A549 (cell line): ENCODE data around the gene MGAT5. TPM values are rescaled to one million over a fixed set of nuclear protein-coding genes. Genes with fewer than 3 reads are reported as not detected.
A peak's percentile ranks its signal among the peaks of the same experiment; 100 is the strongest.

Experiments used
- ATAC-seq, 2 experiments: fragments of 200-7000 bp in 1 of 2; fragments of >200 bp in 1 of 2; cut with Nextera tagmentation in 1 of 2; cut with Tn5 transposase in 1 of 2; 3 replicates each; pipeline versions ENCODE4 v1.8.0 to v1.9.1; 2018 to 2020; ENCODE audit warnings: mild to moderate bottlenecking in 1 of 2, moderate library complexity in 1 of 2
- CTCF ChIA-PET: fragments of 300-600 bp; sonication (Branson Sonifier 250); formaldehyde crosslinking; extraction: SDS; loops from one replicate; lab custom pipeline; 2021; ENCODE audit warnings: antibody characterized with exemption, inconsistent platforms; lab: Yijun Ruan, JAX
- POLR2A ChIA-PET: fragments of 350-600 bp; formaldehyde crosslinking; extraction: SDS; loops from one replicate; lab custom pipeline; 2021; ENCODE audit warnings: antibody characterized with exemption, inconsistent platforms; lab: Yijun Ruan, JAX
- DNase-seq, 2 experiments: peaks; one replicate each; pipeline versions ENCODE4 v3.0.0 to v3.0.0-alpha.2; 2011 to 2016; ENCODE audit warnings: low read depth in 1 of 2, low spot score in 1 of 2
- FAIRE-seq: peaks from 2 replicates; lab custom pipeline; 2011; peaks lifted over from hg19 to GRCh38; lab: Jason Lieb, UNC
- H3K27ac ChIP-seq, 2 experiments: fragments of >200 bp; sonication (Bioruptor Twin); formaldehyde crosslinking; 3 replicates each; pipeline ENCODE4 v1.5.1; 2016 to 2017
- H3K4me1 ChIP-seq: fragments of >200 bp; sonication (Bioruptor Twin); formaldehyde crosslinking; 3 replicates; pipeline ENCODE4 v1.6.1; 2016
- H3K4me2 ChIP-seq: fragments of >200 bp; sonication (Bioruptor Twin); formaldehyde crosslinking; 3 replicates; pipeline ENCODE4 v1.6.1; 2016
- H3K4me3 ChIP-seq: fragments of >200 bp; sonication (Bioruptor Twin); formaldehyde crosslinking; 3 replicates; pipeline ENCODE4 v1.5.1; 2016
- H3K9me3 ChIP-seq: fragments of >200 bp; sonication (Bioruptor Twin); formaldehyde crosslinking; 3 replicates; pipeline ENCODE4 v1.6.1; 2016
- CEBPB ChIP-seq, 2 experiments: fragments of >200 bp in 1 of 2; sonication (Bioruptor Twin) in 1 of 2; formaldehyde crosslinking in 1 of 2; IDR thresholded peaks; 2 replicates each; pipeline ENCODE4 v1.6.1; 2012 to 2016
- EHF ChIP-seq: fragments of 250-450 bp; sonication (Bioruptor Pico); IDR thresholded peaks from 2 replicates; pipeline ENCODE4 v1.5.0; 2020; ENCODE audit warnings: mild to moderate bottlenecking
- FOSL2 ChIP-seq, 2 experiments: fragments of 450-650 bp in 1 of 2; fragments of >200 bp in 1 of 2; sonication (Bioruptor Twin) in 1 of 2; formaldehyde crosslinking; IDR thresholded peaks; 2 replicates each; pipeline versions ENCODE4 v1.5.0 to v1.6.1; 2016 to 2020; ENCODE audit warnings: mild to moderate bottlenecking in 1 of 2, moderate library complexity in 1 of 2
- HEYL ChIP-seq: fragments of 250-450 bp; sonication (Bioruptor Pico); IDR thresholded peaks from 2 replicates; pipeline ENCODE4 v1.8.0; 2021; ENCODE audit warnings: mild to moderate bottlenecking, moderate library complexity
- HOXB13 ChIP-seq: fragments of 250-450 bp; sonication (Bioruptor Pico); IDR thresholded peaks from 2 replicates; pipeline ENCODE4 v1.5.0; 2020; ENCODE audit warnings: low read depth, mild to moderate bottlenecking, moderate library complexity
- JUN ChIP-seq, 2 experiments: fragments of >200 bp; sonication (Bioruptor Twin); formaldehyde crosslinking; IDR thresholded peaks; 2 replicates in 1 of 2; 3 replicates in 1 of 2; pipeline ENCODE4 v1.6.1; 2016 to 2017
- KDM1A ChIP-seq: fragments of 200-600 bp; sonication (generic); IDR thresholded peaks from 2 replicates; pipeline ENCODE4 v1.6.1; 2016; ENCODE audit warnings: low read depth, mild to moderate bottlenecking
- MAFK ChIP-seq: fragments of 450-650 bp; IDR thresholded peaks from 2 replicates; pipeline ENCODE4 v1.6.1; 2014; ENCODE audit not compliant: partially characterized antibody
- MAZ ChIP-seq: fragments of 150-350 bp; IDR thresholded peaks from 2 replicates; pipeline ENCODE4 v1.6.1; 2014; ENCODE audit warnings: antibody characterized with exemption, low read depth, low read length, borderline replicate concordance
- PBX3 ChIP-seq: IDR thresholded peaks from 2 replicates; pipeline ENCODE4 v1.6.1; 2012
- REST ChIP-seq: fragments of 200-600 bp; sonication (generic); IDR thresholded peaks from 2 replicates; pipeline ENCODE4 v1.6.1; 2016; ENCODE audit warnings: antibody characterized with exemption, mild to moderate bottlenecking, moderate library complexity
- RNF2 ChIP-seq: fragments of 200-600 bp; sonication (generic); IDR thresholded peaks from 2 replicates; pipeline ENCODE4 v1.6.1; 2016; ENCODE audit warnings: low read depth, mild to moderate bottlenecking, antibody characterized with exemption, moderate library complexity, borderline replicate concordance
- USF2 ChIP-seq: fragments of 450-650 bp; IDR thresholded peaks from 2 replicates; pipeline ENCODE4 v1.6.1; 2014; ENCODE audit warnings: antibody characterized with exemption
- ZC3H11A ChIP-seq: fragments of 450-650 bp; IDR thresholded peaks from 2 replicates; pipeline ENCODE4 v1.6.1; 2014; ENCODE audit warnings: antibody characterized with exemption, mild to moderate bottlenecking
- WGBS: methylation state at CpG from one replicate; pipeline ENCODE4 v1.1.6; 2017; ENCODE audit errors: missing lambda C conversion rate; 5-methylcytosine and 5-hydroxymethylcytosine counted together
- polyA plus RNA-seq, 4 experiments: library from polyadenylated mRNA; depleted of rRNA in 3 of 4; stranded (reverse); fragments of >200 nt; fragmentation: RNase III in 1 of 4; extraction: RNeasy Plus Mini Kit Qiagen cat#74134 plus additional on column Dnase treatment in 1 of 4; gene quantifications; 2 replicates in 3 of 4; 3 replicates in 1 of 4; pipeline ENCODE4 v1.2.3, GENCODE V29; 2011 to 2017

The MGAT5 gene
- polyA plus RNA-seq, 2 of the 4 experiments (the other 2 are of a cell fraction): 13.2 to 17.1 TPM

- WGBS: 88% methylated on average over 3 of the region's 3 CpGs
- Histone ChIP-seq H3K27ac (peak overlapping the region; percentile 79 to 80), H3K4me1 (peaks cover 33% of the 10 kb centered on the region), H3K4me3 (no peak overlapping the region), H3K4me2 (peak overlapping the region; percentile 76), H3K9me3 (no peaks in the 10 kb centered on the region)
- peak; percentile 38 to 70 for DNase-seq
- ATAC-seq: peak; percentile 82 to 87
- TF ChIP-seq USF2 (no peak), KDM1A (no peak), MAFK (no peak), CEBPB (IDR thresholded peaks at IDR 0.05) (peak; percentile 46 to 57; a peak in 1 of 4 replicates)
- ChIA-PET POLR2A (no interaction called here), CTCF (interaction anchor here (0.6 to 1.2 kb wide), 3 partner anchors 28 to 323 kb away, joined by 3 to 6 read pairs (median 6); no protein-coding TSS in a partner anchor)
- FAIRE-seq: no peak
These were observed 178.6 kb downstream of the MGAT5 start for GRCh38 chr2:134432435-134432883.

- POLR2A ChIA-PET: no interaction called here
- ATAC-seq: no peak
- peak overlapping the region; percentile 79 to 80 for H3K27ac ChIP-seq
These were observed 179.6 kb downstream of the MGAT5 start for GRCh38 chr2:134433469-134433868.

GRCh38 chr2:134433979-134434378, 180.1 kb downstream of the MGAT5 start:
- no peak for TF ChIP-seq ZC3H11A
- TF ChIP-seq MAZ: no peak
- no peak for TF ChIP-seq JUN (IDR thresholded peaks at IDR 0.05)
- no peak for TF ChIP-seq HOXB13 (CRISPR knock-in tag)
- TF ChIP-seq RNF2: no peak
- TF ChIP-seq EHF: no peak
- TF ChIP-seq PBX3: no peak
- TF ChIP-seq, all 56 proteins: peak for 0
- peak overlapping the region; percentile 4 to 79; a peak in 5 of 6 replicates for H3K27ac ChIP-seq
- H3K4me3 ChIP-seq: no peak overlapping the region
- no peak overlapping the region for H3K4me2 ChIP-seq
- FAIRE-seq (no peak), DNase-seq (no peak), ATAC-seq (no peak)
- no peaks in the 10 kb centered on the region for H3K9me3 ChIP-seq
- H3K4me1 ChIP-seq: peaks cover 33% of the 10 kb centered on the region
- WGBS: 93% methylated on average over 6 of the region's 6 CpGs
- POLR2A ChIA-PET: no interaction called here
- CTCF ChIA-PET: no interaction called here

More at GRCh38 chr2:134433469-134433868, 179.6 kb downstream of the MGAT5 start:
- CTCF ChIA-PET: no interaction called here
- peak overlapping the region; percentile 76 for H3K4me2 ChIP-seq
- peaks cover 33% of the 10 kb centered on the region for H3K4me1 ChIP-seq
- DNase-seq (no peak), FAIRE-seq (no peak)
- H3K4me3 ChIP-seq: no peak overlapping the region
- H3K9me3 ChIP-seq: no peaks in the 10 kb centered on the region
- WGBS: 83% methylated on average over 7 of the region's 7 CpGs
- TF ChIP-seq REST: no peak
- no peak for TF ChIP-seq HEYL
- no peak for TF ChIP-seq FOSL2 (IDR thresholded peaks at IDR 0.05)
- TF ChIP-seq FOSL2 (CRISPR knock-in tag; IDR thresholded peaks at IDR 0.05): no peak
- TF ChIP-seq HOXB13 (CRISPR knock-in tag): no peak
